Measurements from ENCODE around the gene ARL5B. TPM values are rescaled to one million over a fixed set of nuclear protein-coding genes. Genes with fewer than 3 reads are reported as not detected.
A peak's percentile ranks its signal among the peaks of the same experiment; 100 is the strongest.

The ARL5B gene
- total RNA-seq, 1 experiment from 2014 or later = 8.1 TPM

DNA sequence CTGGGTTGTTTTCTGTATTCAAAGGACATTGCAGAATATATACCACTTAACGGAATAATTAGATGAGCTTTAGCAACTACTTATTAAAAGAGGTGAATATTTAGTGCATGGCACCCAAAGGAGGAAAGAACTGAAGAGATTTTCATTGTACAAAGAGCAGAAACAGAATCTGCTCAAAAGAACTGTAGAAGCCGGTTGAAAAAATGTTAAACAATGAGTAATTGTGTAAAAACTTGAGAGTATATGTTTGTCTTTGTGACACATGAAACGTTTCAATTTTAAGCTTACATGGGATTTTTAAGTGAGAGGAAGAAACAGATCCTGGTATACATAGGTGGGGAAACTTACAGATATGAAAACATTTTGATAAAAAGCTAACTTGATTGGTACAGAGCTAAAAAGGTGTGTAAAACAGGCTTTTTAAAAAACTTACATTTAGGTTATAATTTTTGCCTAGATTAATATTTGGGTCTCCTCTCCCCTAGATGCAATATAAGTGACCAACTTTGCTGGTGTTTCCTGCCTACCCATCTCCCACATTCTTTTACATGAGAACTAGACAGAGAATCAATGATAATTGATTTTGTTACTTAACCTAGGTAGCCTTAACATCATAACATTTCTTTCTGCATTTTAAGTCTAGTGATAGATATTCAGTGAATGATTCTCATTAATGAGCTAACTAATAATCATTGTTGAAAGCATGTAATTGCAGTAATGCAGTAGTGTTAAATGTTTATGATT, 6.8 kb downstream of the ARL5B start:
- Histone ChIP-seq H3F3A (ENCODE audit: low read length, unreplicated experiment) (no peaks in the 10 kb centered on the region), H3K27me3 (ENCODE audit: low read length) (no peaks in the 10 kb centered on the region), H3K9me2 (replicated peaks; ENCODE audit: low read length) (no peaks in the 10 kb centered on the region), H3K4me2 (ENCODE audit: low read length) (peak overlapping the region; percentile 70), H3K36me3 (ENCODE audit: low read depth, low read length) (peaks cover 11% of the 10 kb centered on the region), H3K4me1 (ENCODE audit: insufficient read depth, low read length) (peaks cover 34% of the 10 kb centered on the region), H3K9ac (ENCODE audit: low read length) (no peak overlapping the region), H3K79me2 (ENCODE audit: low read length) (peaks cover 76% of the 10 kb centered on the region), H3K27ac (ENCODE audit: low read length) (peak overlapping the region; percentile 52), H3K9me3 (ENCODE audit: low read length) (no peaks in the 10 kb centered on the region), H4K20me1 (ENCODE audit: low read length) (peaks cover 15% of the 10 kb centered on the region), H2AFZ (ENCODE audit: low read length) (no peak overlapping the region), H3K4me3 (ENCODE audit: low read length) (peak overlapping the region; percentile 48; the same call in 1 of the 2 replicates)
- BruUV-seq (replicated peaks) = no TSS peak
- ChIA-PET POLR2A (ENCODE audit: unreplicated experiment) (no interaction called here), CTCF (no interaction called here)
- DNase-seq = peak; percentile 63
- no peak for TF ChIP-seq EZH2phosphoT487 (IDR thresholded peaks at IDR 0.05; ENCODE audit: borderline replicate concordance, low read length)
- TF ChIP-seq, protein P1, sequence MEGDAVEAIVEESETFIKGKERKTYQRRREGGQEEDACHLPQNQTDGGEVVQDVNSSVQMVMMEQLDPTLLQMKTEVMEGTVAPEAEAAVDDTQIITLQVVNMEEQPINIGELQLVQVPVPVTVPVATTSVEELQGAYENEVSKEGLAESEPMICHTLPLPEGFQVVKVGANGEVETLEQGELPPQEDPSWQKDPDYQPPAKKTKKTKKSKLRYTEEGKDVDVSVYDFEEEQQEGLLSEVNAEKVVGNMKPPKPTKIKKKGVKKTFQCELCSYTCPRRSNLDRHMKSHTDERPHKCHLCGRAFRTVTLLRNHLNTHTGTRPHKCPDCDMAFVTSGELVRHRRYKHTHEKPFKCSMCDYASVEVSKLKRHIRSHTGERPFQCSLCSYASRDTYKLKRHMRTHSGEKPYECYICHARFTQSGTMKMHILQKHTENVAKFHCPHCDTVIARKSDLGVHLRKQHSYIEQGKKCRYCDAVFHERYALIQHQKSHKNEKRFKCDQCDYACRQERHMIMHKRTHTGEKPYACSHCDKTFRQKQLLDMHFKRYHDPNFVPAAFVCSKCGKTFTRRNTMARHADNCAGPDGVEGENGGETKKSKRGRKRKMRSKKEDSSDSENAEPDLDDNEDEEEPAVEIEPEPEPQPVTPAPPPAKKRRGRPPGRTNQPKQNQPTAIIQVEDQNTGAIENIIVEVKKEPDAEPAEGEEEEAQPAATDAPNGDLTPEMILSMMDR (conservative IDR thresholded peaks at IDR 0.05; ENCODE audit: low read depth, low read length) = no peak
- TF ChIP-seq EZH2 (IDR thresholded peaks at IDR 0.05; ENCODE audit: low read length, unreplicated experiment) = no peak
- peak; percentile 77 for ATAC-seq
- intact Hi-C loops (cut with micrococcal nuclease) = loop anchor here (2.0 kb wide), 1 partner anchor 17 kb away; no protein-coding TSS in a partner anchor

DNA sequence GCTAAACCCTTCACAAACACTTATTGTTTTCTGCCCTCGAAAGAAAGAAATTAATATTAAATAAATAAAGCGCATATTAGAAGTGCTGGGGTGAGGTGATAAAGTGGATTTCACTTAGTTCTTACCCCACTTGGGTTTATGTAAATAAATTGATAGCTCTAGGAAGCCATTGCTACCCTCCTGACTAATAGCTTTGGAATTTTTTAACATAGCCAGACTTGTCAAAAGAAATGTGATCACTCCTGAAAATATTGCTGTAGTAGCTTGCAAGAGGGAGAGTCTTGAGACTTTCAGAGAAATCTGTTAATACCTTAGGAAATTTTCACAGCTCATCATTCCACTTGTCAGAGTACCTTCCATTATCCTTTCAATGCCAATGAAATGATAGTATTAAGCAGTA, 7.6 kb downstream of the ARL5B start:
- H2AFZ ChIP-seq (ENCODE audit: low read length) = no peak overlapping the region
- H3K4me2 ChIP-seq (ENCODE audit: low read length) = peak overlapping the region; percentile 70
- peaks cover 11% of the 10 kb centered on the region for H3K36me3 ChIP-seq (ENCODE audit: low read depth, low read length)
- H3K9me2 ChIP-seq (replicated peaks; ENCODE audit: low read length) = no peaks in the 10 kb centered on the region
- BruUV-seq (replicated peaks) = no TSS peak
- peaks cover 68% of the 10 kb centered on the region for H3K79me2 ChIP-seq (ENCODE audit: low read length)
- H3K27me3 ChIP-seq (ENCODE audit: low read length) = no peaks in the 10 kb centered on the region
- peak overlapping the region; percentile 48 for H3K4me3 ChIP-seq (ENCODE audit: low read length)
- POLR2A ChIA-PET (ENCODE audit: unreplicated experiment) = interaction anchor here (0.7 kb wide), 1 partner anchor 39 kb away, joined by 9 read pairs; no protein-coding TSS in a partner anchor
- CTCF ChIA-PET = no interaction called here
- intact Hi-C loops (cut with micrococcal nuclease) = loop anchor here (2.0 kb wide), 1 partner anchor 16 kb away; no protein-coding TSS in a partner anchor
- H3K4me1 ChIP-seq (ENCODE audit: insufficient read depth, low read length) = peaks cover 26% of the 10 kb centered on the region
- peak; percentile 71 for ATAC-seq
- H3F3A ChIP-seq (ENCODE audit: low read length, unreplicated experiment) = no peaks in the 10 kb centered on the region
- no peaks in the 10 kb centered on the region for H3K9me3 ChIP-seq (ENCODE audit: low read length)
- DNase-seq = peak; percentile 76
- H4K20me1 ChIP-seq (ENCODE audit: low read length) = peaks cover 8% of the 10 kb centered on the region; the same call in 1 of the 2 replicates
- no peak overlapping the region for H3K9ac ChIP-seq (ENCODE audit: low read length)
- TF ChIP-seq, protein P1 (conservative IDR thresholded peaks at IDR 0.05; ENCODE audit: low read depth, low read length) = no peak
- TF ChIP-seq EZH2 (IDR thresholded peaks at IDR 0.05; ENCODE audit: low read length, unreplicated experiment) (no peak), EZH2phosphoT487 (IDR thresholded peaks at IDR 0.05; ENCODE audit: borderline replicate concordance, low read length) (no peak)
- peak overlapping the region; percentile 52 for H3K27ac ChIP-seq (ENCODE audit: low read length)

DNA sequence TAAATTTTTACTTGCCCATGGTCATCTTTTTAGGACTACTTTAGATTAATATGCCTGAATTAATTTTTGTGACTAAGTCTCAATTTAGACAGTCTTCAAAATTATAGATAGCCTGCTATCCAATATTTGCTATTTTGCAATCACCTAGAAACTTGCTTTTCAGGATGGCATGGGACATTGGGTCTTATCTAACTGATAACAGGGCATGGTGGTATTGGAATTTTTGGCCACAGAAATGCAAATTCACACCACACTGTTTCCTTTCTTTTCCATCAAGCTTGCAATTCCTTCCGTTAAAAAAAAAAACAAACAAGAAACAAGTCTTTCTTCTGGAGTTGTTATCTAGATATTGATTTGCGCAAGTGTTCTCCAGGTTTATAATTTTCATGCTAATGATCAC, 8.8 kb downstream of the ARL5B start:
- intact Hi-C loops (cut with micrococcal nuclease) = no loop called here
- Histone ChIP-seq H3F3A (ENCODE audit: low read length, unreplicated experiment) (no peaks in the 10 kb centered on the region), H2AFZ (ENCODE audit: low read length) (no peak overlapping the region), H3K4me2 (ENCODE audit: low read length) (no peak overlapping the region), H3K4me1 (ENCODE audit: insufficient read depth, low read length) (peaks cover 25% of the 10 kb centered on the region), H3K79me2 (ENCODE audit: low read length) (peaks cover 56% of the 10 kb centered on the region), H3K9me3 (ENCODE audit: low read length) (no peaks in the 10 kb centered on the region), H3K27me3 (ENCODE audit: low read length) (no peaks in the 10 kb centered on the region), H4K20me1 (ENCODE audit: low read length) (peaks cover 4% of the 10 kb centered on the region; the same call in 1 of the 2 replicates), H3K27ac (ENCODE audit: low read length) (no peak overlapping the region), H3K4me3 (ENCODE audit: low read length) (no peak overlapping the region), H3K9me2 (replicated peaks; ENCODE audit: low read length) (no peaks in the 10 kb centered on the region), H3K9ac (ENCODE audit: low read length) (no peak overlapping the region), H3K36me3 (ENCODE audit: low read depth, low read length) (peaks cover 11% of the 10 kb centered on the region)
- DNase-seq (no peak), ATAC-seq (no peak)
- TF ChIP-seq EZH2 (IDR thresholded peaks at IDR 0.05; ENCODE audit: low read length, unreplicated experiment) (no peak), EZH2phosphoT487 (IDR thresholded peaks at IDR 0.05; ENCODE audit: borderline replicate concordance, low read length) (no peak)
- TF ChIP-seq, protein P1 (conservative IDR thresholded peaks at IDR 0.05; ENCODE audit: low read depth, low read length) = no peak
- POLR2A ChIA-PET (ENCODE audit: unreplicated experiment) = no interaction called here
- no TSS peak for BruUV-seq (replicated peaks)
- CTCF ChIA-PET = no interaction called here

Measured in PC-3 (cell line).